WTC11 (cell line): Measurements from ENCODE around the gene PLXDC2. TPM values are rescaled to one million over a fixed set of nuclear protein-coding genes. Genes with fewer than 3 reads are reported as not detected.

Source experiments
- ATAC-seq: fragments of 200-7000 bp; cut with Tn5 transposase; 2 replicates; pipeline ENCODE4 v1.10.0; 2021; ENCODE audit warnings: mild to moderate bottlenecking, moderate library complexity
- CTCF ChIA-PET: fragments of 300-600 bp; sonication (Branson Sonifier 250); formaldehyde crosslinking; loops from one replicate; lab custom pipeline; 2021; ENCODE audit warnings: antibody characterized with exemption; lab: Charles Lee
- POLR2A ChIA-PET: fragments of 350-600 bp; sonication (Branson Sonifier 250); formaldehyde crosslinking; loops from one replicate; lab custom pipeline; 2021; ENCODE audit warnings: antibody characterized with exemption; lab: Charles Lee
- DNase-seq: peaks from one replicate; pipeline ENCODE4 v3.0.0; 2021; ENCODE audit warnings: low spot score
- H3K27ac Mint-ChIP-seq: 2 replicates; pipeline ENCODE4 v1.8.0; 2021; ENCODE audit warnings: mixed read lengths
- H3K27me3 Mint-ChIP-seq: 2 replicates; pipeline ENCODE4 v1.8.0; 2021; ENCODE audit warnings: low read depth, mild to moderate bottlenecking, moderate library complexity, mixed read lengths
- H3K36me3 Mint-ChIP-seq: 2 replicates; pipeline ENCODE4 v1.8.0; 2021; ENCODE audit warnings: mixed read lengths
- H3K4me1 Mint-ChIP-seq: 2 replicates; pipeline ENCODE4 v1.8.0; 2022; ENCODE audit warnings: mixed read lengths
- H3K4me3 Mint-ChIP-seq: 2 replicates; pipeline ENCODE4 v1.8.0; 2021; ENCODE audit warnings: mild to moderate bottlenecking, moderate library complexity, mixed read lengths
- H3K9me3 Mint-ChIP-seq: 2 replicates; pipeline ENCODE4 v1.8.0; 2021; ENCODE audit warnings: mixed read lengths
- AFF4 ChIP-seq: sonication (generic); formaldehyde crosslinking; IDR thresholded peaks from 2 replicates; pipeline ENCODE4 v1.8.1; 2023; ENCODE audit warnings: mild to moderate bottlenecking, missing genetic modification reagents, borderline replicate concordance
- AR ChIP-seq: fragments of 250-450 bp; sonication (Bioruptor Pico); IDR thresholded peaks from 2 replicates; pipeline ENCODE4 v1.9.0; 2021; ENCODE audit warnings: mild to moderate bottlenecking
- CDX4 ChIP-seq: fragments of 250-450 bp; sonication (Bioruptor Pico); IDR thresholded peaks from 2 replicates; pipeline ENCODE4 v1.9.0; 2021; ENCODE audit warnings: moderate library complexity, mild to moderate bottlenecking, inconsistent platforms, borderline replicate concordance
- ERG ChIP-seq: fragments of 250-450 bp; sonication (Bioruptor Pico); IDR thresholded peaks from 2 replicates; pipeline ENCODE4 v1.8.0; 2021; ENCODE audit warnings: mild to moderate bottlenecking
- GABPB1 ChIP-seq: sonication (generic); formaldehyde crosslinking; IDR thresholded peaks from 2 replicates; pipeline ENCODE4 v1.8.1; 2023; ENCODE audit warnings: mild to moderate bottlenecking, missing genetic modification reagents
- GRHL2 ChIP-seq: fragments of 250-450 bp; sonication (Bioruptor Pico); IDR thresholded peaks from 2 replicates; pipeline ENCODE4 v1.8.0; 2022; ENCODE audit warnings: mild to moderate bottlenecking, moderate library complexity; ENCODE audit not compliant: insufficient replicate concordance, severe bottlenecking
- NR3C1 ChIP-seq: sonication (generic); formaldehyde crosslinking; conservative IDR thresholded peaks from 2 replicates; pipeline ENCODE4 v1.8.1; 2023; ENCODE audit warnings: low read depth, mild to moderate bottlenecking, missing genetic modification reagents
- PRRX2 ChIP-seq: fragments of 250-450 bp; sonication (Bioruptor Pico); IDR thresholded peaks from 2 replicates; pipeline ENCODE4 v1.8.0; 2021; ENCODE audit warnings: mild to moderate bottlenecking
- SOX15 ChIP-seq: fragments of 250-450 bp; sonication (Bioruptor Pico); IDR thresholded peaks from 2 replicates; pipeline ENCODE4 v1.9.0; 2021; ENCODE audit warnings: mild to moderate bottlenecking
- SP1 ChIP-seq: sonication (generic); formaldehyde crosslinking; conservative IDR thresholded peaks from 2 replicates; pipeline ENCODE4 v1.8.1; 2022; ENCODE audit warnings: missing genetic modification reagents
- ZMAT4 ChIP-seq: fragments of 250-450 bp; sonication (Bioruptor Pico); IDR thresholded peaks from 2 replicates; pipeline ENCODE4 v1.9.0; 2021; ENCODE audit warnings: mild to moderate bottlenecking
- ZNF138 ChIP-seq: sonication (generic); formaldehyde crosslinking; conservative IDR thresholded peaks from 2 replicates; pipeline ENCODE4 v1.8.1; 2022; ENCODE audit warnings: mild to moderate bottlenecking, moderate library complexity, missing genetic modification reagents
- ZNF281 ChIP-seq: sonication (generic); formaldehyde crosslinking; IDR thresholded peaks from 2 replicates; pipeline ENCODE4 v1.8.0; 2023; ENCODE audit warnings: mild to moderate bottlenecking, missing genetic modification reagents
- ZNF423 ChIP-seq: fragments of 250-450 bp; sonication (Bioruptor Pico); IDR thresholded peaks from 2 replicates; pipeline ENCODE4 v2.1.2; 2022; ENCODE audit warnings: mild to moderate bottlenecking, moderate library complexity
- ZNF425 ChIP-seq: fragments of 250-450 bp; sonication (Bioruptor Pico); conservative IDR thresholded peaks from 2 replicates; pipeline ENCODE4 v1.9.0; 2021; ENCODE audit warnings: mild to moderate bottlenecking
- total RNA-seq: library from RNA; stranded (reverse); gene quantifications from 3 replicates; pipeline ENCODE4 v1.2.3, GENCODE V29; 2021

PLXDC2 gene
- total RNA-seq, 1 experiment from 2014 or later, result 31.7 TPM

GRCh38 chr10:20247891-20248708, 431.9 kb downstream of the PLXDC2 start:
- DNase-seq (no peak), ATAC-seq (peak; percentile 86)
- Mint-ChIP-seq H3K4me3 (no peak overlapping the region; the same call in 1 of the 2 replicates), H3K27ac (peak overlapping the region; percentile 45), H3K36me3 (peaks cover 30% of the 10 kb centered on the region), H3K9me3 (no peaks in the 10 kb centered on the region), H3K4me1 (peaks cover 45% of the 10 kb centered on the region), H3K27me3 (no peaks in the 10 kb centered on the region)
- ChIA-PET POLR2A (interaction anchor here (0.6 to 0.7 kb wide), 2 partner anchors 16 to 304 kb away, joined by 3 to 7 read pairs; no protein-coding TSS in a partner anchor), CTCF (interaction anchor here (0.5 to 1.1 kb wide), 2 partner anchors 9 to 221 kb away, joined by 3 to 4 read pairs; no protein-coding TSS in a partner anchor)
- TF ChIP-seq ZMAT4, result no peak
- TF ChIP-seq CDX4, result no peak
- TF ChIP-seq AR (CRISPR knock-in tag), result no peak
- no peak for TF ChIP-seq PRRX2
- no peak for TF ChIP-seq ZNF281 (CRISPR knock-in tag)
- TF ChIP-seq GRHL2 (CRISPR knock-in tag), result no peak
- no peak for TF ChIP-seq SOX15 (CRISPR knock-in tag)
- no peak for TF ChIP-seq NR3C1 (CRISPR knock-in tag)
- TF ChIP-seq ZNF423 (CRISPR knock-in tag), result no peak

- DNase-seq (no peak), ATAC-seq (no peak)
- Mint-ChIP-seq H3K9me3 (no peaks in the 10 kb centered on the region), H3K4me1 (peaks cover 32% of the 10 kb centered on the region), H3K27ac (peak overlapping the region; percentile 71; the same call in 1 of the 2 replicates), H3K36me3 (peaks cover 11% of the 10 kb centered on the region), H3K27me3 (no peaks in the 10 kb centered on the region), H3K4me3 (no peak overlapping the region)
- ChIA-PET CTCF (no interaction called here), POLR2A (no interaction called here)
- TF ChIP-seq ZMAT4 (no peak), GABPB1 (CRISPR knock-in tag) (no peak), SP1 (CRISPR knock-in tag) (no peak), ZNF138 (CRISPR knock-in tag) (no peak), NR3C1 (CRISPR knock-in tag) (no peak), ERG (CRISPR knock-in tag) (no peak), AFF4 (CRISPR knock-in tag) (no peak), ZNF425 (CRISPR knock-in tag) (no peak)
Observed at GRCh38 chr10:20254078-20254477, 437.8 kb downstream of the PLXDC2 start.
